ENCODE measurements around the gene ALDH1A3. TPM values are rescaled to one million over a fixed set of nuclear protein-coding genes. Genes with fewer than 3 reads are reported as not detected.

Gene ALDH1A3
- total RNA-seq, 1 donor from 2014 or later, result 79.9 TPM

DNA sequence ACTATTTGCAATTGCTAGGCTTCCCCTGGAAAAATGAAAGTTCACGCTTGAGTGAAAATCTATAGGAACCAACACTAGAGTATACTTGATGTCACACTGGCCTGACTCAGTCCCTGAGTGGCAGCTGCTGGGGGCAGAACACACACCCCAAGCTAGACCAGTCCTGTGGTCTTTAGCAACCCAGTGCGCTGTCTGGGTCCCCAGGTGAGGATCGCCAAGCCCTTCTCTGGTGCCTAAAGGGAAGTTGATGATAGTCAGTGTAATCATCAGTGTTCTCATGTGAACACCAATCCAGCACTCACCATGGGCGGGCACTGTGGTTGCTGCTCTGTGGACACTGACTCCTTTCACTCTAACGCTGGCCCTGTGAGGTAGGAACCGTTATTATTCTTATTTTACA lies 11.2 kb downstream of the ALDH1A3 start:
- no peak for TF ChIP-seq CTCF (conservative IDR thresholded peaks at IDR 0.05; ENCODE audit: low read depth, low read length)
- DNase-seq (ENCODE audit: low read depth), result no peak
- no peak overlapping the region for H3K4me3 ChIP-seq (ENCODE audit: low read depth, low read length)

- DNase-seq (ENCODE audit: low read depth), result no peak
- no peak overlapping the region for H3K4me3 ChIP-seq (ENCODE audit: low read depth, low read length)
- TF ChIP-seq CTCF (conservative IDR thresholded peaks at IDR 0.05; ENCODE audit: low read depth, low read length), result no peak
Measured at GRCh38 chr15:100891307-100892012, 11.8 kb downstream of the ALDH1A3 start.

DNA sequence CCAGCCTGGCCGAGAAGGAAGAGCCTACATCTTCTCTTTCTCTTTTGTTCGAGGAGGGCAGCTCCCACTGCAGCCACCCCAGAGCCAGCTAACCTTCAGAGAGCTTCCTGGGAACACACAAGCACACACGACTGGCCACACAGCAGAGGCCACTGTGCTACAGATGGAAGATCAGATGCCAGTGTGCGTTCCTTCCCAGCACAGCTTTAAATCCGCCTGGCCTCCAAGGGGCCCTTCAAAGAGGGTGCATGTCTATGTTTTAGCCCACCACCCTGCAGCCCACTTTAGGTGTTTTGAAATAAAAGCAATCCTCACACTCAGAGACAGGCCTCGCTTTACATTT lies 12.4 kb downstream of the ALDH1A3 start:
- no peak overlapping the region for H3K4me3 ChIP-seq (ENCODE audit: low read depth, low read length)
- no peak for TF ChIP-seq CTCF (conservative IDR thresholded peaks at IDR 0.05; ENCODE audit: low read depth, low read length)
- no peak for DNase-seq (ENCODE audit: low read depth)

DNA sequence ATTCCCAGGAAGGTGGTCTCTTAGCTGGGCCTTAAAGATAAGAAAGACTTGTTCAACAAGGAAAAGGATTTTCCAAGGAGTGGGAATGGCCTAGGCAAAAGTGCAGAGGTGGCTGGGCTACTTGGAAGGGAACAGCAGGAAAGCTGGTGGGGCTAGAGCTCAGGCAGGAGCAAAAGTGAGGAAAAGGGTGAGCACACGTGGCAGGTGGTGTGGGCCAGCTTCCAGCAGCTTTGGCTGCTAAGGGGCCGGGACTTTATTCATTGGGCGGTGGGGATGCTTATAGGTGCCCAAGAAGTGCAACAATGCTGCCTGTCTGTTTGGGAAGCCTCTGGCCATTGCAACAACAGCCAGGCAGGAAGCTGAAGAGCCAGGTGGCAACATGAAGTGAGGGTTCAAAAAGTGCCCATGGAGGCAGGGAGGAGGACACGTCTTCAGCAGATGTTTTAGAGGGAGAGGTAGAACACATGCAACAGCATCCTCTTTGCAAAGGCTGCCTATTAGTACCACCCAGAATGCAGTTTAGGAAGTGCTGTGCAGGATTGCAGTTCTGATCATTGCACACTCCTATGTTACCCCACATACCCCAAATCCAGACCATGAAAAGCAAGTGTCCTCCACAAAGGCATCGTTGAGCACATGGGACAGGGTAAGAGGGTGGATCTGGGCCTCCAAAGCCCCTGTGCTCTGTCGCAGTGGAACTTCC lies 13.8 kb downstream of the ALDH1A3 start:
- DNase-seq (ENCODE audit: low read depth), result no peak

DNA sequence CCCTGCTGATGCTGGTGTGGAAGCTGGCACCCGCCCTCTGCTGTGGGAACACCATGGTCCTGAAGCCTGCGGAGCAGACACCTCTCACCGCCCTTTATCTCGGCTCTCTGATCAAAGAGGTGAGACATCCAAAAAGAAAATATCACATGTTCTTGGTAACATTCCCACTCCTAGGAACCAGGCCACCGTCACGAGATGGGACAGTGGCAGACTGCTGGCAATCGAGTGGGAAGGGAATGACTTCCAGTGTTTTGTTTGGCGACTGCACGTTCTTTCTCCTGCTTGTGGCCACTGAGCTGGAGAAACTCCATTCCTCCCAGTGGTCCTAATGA lies 14.3 kb downstream of the ALDH1A3 start:
- DNase-seq (ENCODE audit: low read depth), result no peak

More for the DNA sequence above, 13.8 kb downstream of the ALDH1A3 start:
- no peak overlapping the region for H3K4me3 ChIP-seq (ENCODE audit: low read depth, low read length)
- TF ChIP-seq CTCF (conservative IDR thresholded peaks at IDR 0.05; ENCODE audit: low read depth, low read length), result no peak

GRCh38 chr15:100895721-100896120 lies 16.1 kb downstream of the ALDH1A3 start:
- TF ChIP-seq CTCF (conservative IDR thresholded peaks at IDR 0.05; ENCODE audit: low read depth, low read length), result no peak
- H3K4me3 ChIP-seq (ENCODE audit: low read depth, low read length), result no peak overlapping the region
- no peak for DNase-seq (ENCODE audit: low read depth)

More for the DNA sequence above, 14.3 kb downstream of the ALDH1A3 start:
- no peak overlapping the region for H3K4me3 ChIP-seq (ENCODE audit: low read depth, low read length)
- TF ChIP-seq CTCF (conservative IDR thresholded peaks at IDR 0.05; ENCODE audit: low read depth, low read length), result no peak
